GM18868 (cell line): ENCODE results near the gene SFRP2.

ENCODE experiments used
- ATAC-seq: cut with Tn5 transposase; IDR thresholded peaks from one replicate; pipeline ENCODE4 v1.9.1; 2021; ENCODE audit warnings: mild to moderate bottlenecking, moderate library complexity; ENCODE audit not compliant: unreplicated experiment

The SFRP2 gene

GRCh38 chr4:153798901-153799693, 10.2 kb upstream of the SFRP2 start:
- ATAC-seq, result no peak

- no peak for ATAC-seq
Measured at GRCh38 chr4:153798420-153798819, 9.5 kb upstream of the SFRP2 start.

GRCh38 chr4:153794006-153794405, 5.1 kb upstream of the SFRP2 start:
- no peak for ATAC-seq

GRCh38 chr4:153792618-153793247, 3.9 kb upstream of the SFRP2 start:
- ATAC-seq, result peak; percentile 37

- peak; percentile 37 for ATAC-seq
Measured at GRCh38 chr4:153791746-153792617, 3.1 kb upstream of the SFRP2 start.

GRCh38 chr4:153790962-153791551, 2.2 kb upstream of the SFRP2 start:
- peak; percentile 38 for ATAC-seq

GRCh38 chr4:153790500-153790865, 1.6 kb upstream of the SFRP2 start:
- ATAC-seq, result no peak

GRCh38 chr4:153789741-153790499, 1.0 kb upstream of the SFRP2 start:
- ATAC-seq, result no peak

- ATAC-seq, result no peak
Measured at GRCh38 chr4:153788051-153788412, 851 bp downstream of the SFRP2 start.

- no peak for ATAC-seq
Measured at GRCh38 chr4:153787575-153787974, 1.3 kb downstream of the SFRP2 start.

- no peak for ATAC-seq
Measured at GRCh38 chr4:153787061-153787560, 1.8 kb downstream of the SFRP2 start.

- ATAC-seq, result peak; percentile 32
Measured at GRCh38 chr4:153785910-153786721, 2.8 kb downstream of the SFRP2 start.

- no peak for ATAC-seq
Measured at GRCh38 chr4:153784166-153784699, 4.7 kb downstream of the SFRP2 start.

- no peak for ATAC-seq
Measured at GRCh38 chr4:153782581-153782980, 6.3 kb downstream of the SFRP2 start.

GRCh38 chr4:153781717-153782416, 7.0 kb downstream of the SFRP2 start:
- ATAC-seq, result no peak

GRCh38 chr4:153781280-153781679, 7.6 kb downstream of the SFRP2 start:
- peak; percentile 5 for ATAC-seq

- ATAC-seq, result peak; percentile 85
Measured at GRCh38 chr4:153780876-153781275, 8.0 kb downstream of the SFRP2 start.

GRCh38 chr4:153780221-153780620, 8.7 kb downstream of the SFRP2 start:
- no peak for ATAC-seq

GRCh38 chr4:153778383-153778782, 10.5 kb downstream of the SFRP2 start:
- no peak for ATAC-seq
